HL-60 (cell line): ENCODE measurements around the gene SHC2.

Source experiments
- DNase-seq, 2 experiments: peaks; one replicate each; pipeline ENCODE4 v3.0.0-alpha.2; 2010 to 2020; ENCODE audit warnings: low read depth in 1 of 2, low spot score in 1 of 2
- H3K27ac ChIP-seq: fragments of 250-450 bp; sonication (Bioruptor Pico); replicated peaks from 2 replicates; pipeline ENCODE4 v1.5.1; 2020; ENCODE audit warnings: mild to moderate bottlenecking, moderate library complexity
- H3K27me3 ChIP-seq: fragments of 250-450 bp; sonication (Bioruptor Pico); 2 replicates; pipeline ENCODE4 v1.5.1; 2021; ENCODE audit warnings: mild to moderate bottlenecking, moderate library complexity; ENCODE audit not compliant: insufficient read depth, poor library complexity, severe bottlenecking
- H3K4me3 ChIP-seq: replicated peaks from 2 replicates; pipeline ENCODE4 v1.5.1; 2011; ENCODE audit warnings: mild to moderate bottlenecking, control low read depth, low read length; ENCODE audit not compliant: insufficient read depth
- GABPA ChIP-seq: IDR thresholded peaks from 2 replicates; pipeline ENCODE4 v1.6.1; 2012; ENCODE audit warnings: low read depth
- POLR2AphosphoS5 ChIP-seq: IDR thresholded peaks from 2 replicates; pipeline ENCODE4 v1.6.1; 2012; ENCODE audit warnings: low read depth
- SPI1 ChIP-seq: IDR thresholded peaks from 2 replicates; pipeline ENCODE4 v1.6.1; 2012; ENCODE audit warnings: low read depth, mild to moderate bottlenecking, borderline replicate concordance
- TF ChIP-seq, protein P1 (sequence below): IDR thresholded peaks from one replicate; pipeline ENCODE4 v1.5.1; 2011; ENCODE audit warnings: low read length, control low read depth, inconsistent platforms; ENCODE audit not compliant: insufficient read depth
- TF ChIP-seq, protein P2 (sequence below): IDR thresholded peaks from 2 replicates; pipeline ENCODE4 v1.6.1; 2012; ENCODE audit warnings: low read depth; ENCODE audit not compliant: insufficient replicate concordance

Gene SHC2

DNA sequence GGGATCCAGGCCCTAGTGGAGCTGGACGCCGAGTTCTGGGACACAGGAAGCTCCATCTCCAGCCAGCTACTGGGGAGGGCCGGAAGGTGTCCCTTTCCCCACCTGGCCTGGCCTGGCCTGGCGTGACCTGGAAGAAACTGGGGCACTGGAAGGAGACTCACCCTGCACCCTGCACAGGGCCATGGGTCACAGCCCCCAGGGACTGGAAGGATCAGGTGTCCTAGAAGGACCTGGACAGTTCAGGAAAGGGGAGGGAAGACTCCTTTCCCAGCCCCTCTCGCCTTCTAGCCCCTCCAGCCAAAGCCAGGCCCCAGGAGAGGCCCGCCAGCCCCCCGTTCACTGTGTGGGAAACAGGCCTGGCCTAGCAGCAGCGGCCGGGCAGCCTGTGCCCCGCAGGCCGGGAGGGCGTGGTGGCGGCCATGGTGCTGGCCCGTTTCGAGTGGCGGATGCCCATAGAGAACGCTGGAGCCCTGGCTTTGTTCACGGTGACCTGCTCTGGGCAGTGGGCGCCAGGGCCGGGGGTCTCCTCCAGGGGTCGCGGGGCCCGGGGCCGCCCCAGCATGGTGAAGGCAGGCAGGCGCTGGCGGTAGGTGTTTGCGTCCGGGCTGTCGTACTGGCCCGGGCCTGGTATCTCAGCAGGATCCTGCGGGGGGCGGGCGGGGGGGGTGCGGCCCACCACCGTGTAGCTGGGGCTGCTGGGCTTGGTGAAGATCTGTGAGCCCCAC lies 2.8 kb upstream of the SHC2 start:
- TF ChIP-seq POLR2AphosphoS5 = no peak
- TF ChIP-seq GABPA = no peak
- TF ChIP-seq, protein P1, sequence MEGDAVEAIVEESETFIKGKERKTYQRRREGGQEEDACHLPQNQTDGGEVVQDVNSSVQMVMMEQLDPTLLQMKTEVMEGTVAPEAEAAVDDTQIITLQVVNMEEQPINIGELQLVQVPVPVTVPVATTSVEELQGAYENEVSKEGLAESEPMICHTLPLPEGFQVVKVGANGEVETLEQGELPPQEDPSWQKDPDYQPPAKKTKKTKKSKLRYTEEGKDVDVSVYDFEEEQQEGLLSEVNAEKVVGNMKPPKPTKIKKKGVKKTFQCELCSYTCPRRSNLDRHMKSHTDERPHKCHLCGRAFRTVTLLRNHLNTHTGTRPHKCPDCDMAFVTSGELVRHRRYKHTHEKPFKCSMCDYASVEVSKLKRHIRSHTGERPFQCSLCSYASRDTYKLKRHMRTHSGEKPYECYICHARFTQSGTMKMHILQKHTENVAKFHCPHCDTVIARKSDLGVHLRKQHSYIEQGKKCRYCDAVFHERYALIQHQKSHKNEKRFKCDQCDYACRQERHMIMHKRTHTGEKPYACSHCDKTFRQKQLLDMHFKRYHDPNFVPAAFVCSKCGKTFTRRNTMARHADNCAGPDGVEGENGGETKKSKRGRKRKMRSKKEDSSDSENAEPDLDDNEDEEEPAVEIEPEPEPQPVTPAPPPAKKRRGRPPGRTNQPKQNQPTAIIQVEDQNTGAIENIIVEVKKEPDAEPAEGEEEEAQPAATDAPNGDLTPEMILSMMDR = no peak
- no peak for TF ChIP-seq SPI1
- TF ChIP-seq, protein P2, sequence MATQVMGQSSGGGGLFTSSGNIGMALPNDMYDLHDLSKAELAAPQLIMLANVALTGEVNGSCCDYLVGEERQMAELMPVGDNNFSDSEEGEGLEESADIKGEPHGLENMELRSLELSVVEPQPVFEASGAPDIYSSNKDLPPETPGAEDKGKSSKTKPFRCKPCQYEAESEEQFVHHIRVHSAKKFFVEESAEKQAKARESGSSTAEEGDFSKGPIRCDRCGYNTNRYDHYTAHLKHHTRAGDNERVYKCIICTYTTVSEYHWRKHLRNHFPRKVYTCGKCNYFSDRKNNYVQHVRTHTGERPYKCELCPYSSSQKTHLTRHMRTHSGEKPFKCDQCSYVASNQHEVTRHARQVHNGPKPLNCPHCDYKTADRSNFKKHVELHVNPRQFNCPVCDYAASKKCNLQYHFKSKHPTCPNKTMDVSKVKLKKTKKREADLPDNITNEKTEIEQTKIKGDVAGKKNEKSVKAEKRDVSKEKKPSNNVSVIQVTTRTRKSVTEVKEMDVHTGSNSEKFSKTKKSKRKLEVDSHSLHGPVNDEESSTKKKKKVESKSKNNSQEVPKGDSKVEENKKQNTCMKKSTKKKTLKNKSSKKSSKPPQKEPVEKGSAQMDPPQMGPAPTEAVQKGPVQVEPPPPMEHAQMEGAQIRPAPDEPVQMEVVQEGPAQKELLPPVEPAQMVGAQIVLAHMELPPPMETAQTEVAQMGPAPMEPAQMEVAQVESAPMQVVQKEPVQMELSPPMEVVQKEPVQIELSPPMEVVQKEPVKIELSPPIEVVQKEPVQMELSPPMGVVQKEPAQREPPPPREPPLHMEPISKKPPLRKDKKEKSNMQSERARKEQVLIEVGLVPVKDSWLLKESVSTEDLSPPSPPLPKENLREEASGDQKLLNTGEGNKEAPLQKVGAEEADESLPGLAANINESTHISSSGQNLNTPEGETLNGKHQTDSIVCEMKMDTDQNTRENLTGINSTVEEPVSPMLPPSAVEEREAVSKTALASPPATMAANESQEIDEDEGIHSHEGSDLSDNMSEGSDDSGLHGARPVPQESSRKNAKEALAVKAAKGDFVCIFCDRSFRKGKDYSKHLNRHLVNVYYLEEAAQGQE = no peak
- Histone ChIP-seq H3K27ac (no peak overlapping the region), H3K27me3 (peaks cover 20% of the 10 kb centered on the region), H3K4me3 (no peak overlapping the region)
- no peak for DNase-seq

DNA sequence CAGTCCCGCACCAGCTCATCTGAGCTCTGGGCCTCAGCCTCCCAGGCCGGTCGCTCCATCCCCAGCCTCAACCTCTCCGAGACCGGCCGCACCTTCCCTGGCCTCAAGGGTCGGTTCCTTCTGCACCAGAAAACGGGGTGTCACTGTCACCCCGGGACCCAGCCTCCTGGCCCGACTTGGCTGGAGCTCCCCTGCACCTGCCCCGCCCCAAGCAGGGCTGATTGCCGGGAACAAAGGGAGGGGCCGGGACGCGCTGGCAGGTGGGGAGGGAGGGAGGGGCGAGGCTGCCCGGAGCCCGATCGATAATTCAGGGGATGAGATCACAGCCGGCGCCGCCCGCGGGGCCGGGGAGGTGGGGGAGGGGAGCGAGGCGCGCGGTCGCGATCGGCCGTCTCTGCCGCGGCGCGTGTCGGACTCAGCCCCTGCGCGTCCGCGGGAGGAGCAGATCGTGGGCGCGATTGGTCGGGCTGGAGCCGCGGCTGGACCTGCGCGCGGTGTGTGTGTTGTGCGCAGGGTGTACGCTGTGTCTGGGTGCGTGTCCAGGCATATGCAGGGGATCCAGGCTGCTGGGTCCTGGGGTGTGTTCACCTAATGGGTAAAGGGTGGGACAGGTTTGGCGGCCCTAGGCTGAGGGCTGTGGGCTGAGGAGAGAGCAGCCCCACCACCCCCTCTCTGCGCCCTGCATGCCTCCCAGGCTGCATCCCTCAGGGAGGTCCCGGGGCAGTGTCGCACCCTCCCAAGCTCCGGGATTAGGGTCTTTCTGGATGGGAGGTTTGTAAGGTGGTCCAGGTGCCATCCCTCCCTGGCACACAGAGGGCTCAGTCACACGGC lies 1.1 kb upstream of the SHC2 start:
- no peak for DNase-seq
- no peak overlapping the region for H3K27ac ChIP-seq
- TF ChIP-seq, protein P1 = no peak
- no peak for TF ChIP-seq POLR2AphosphoS5
- TF ChIP-seq GABPA = no peak
- TF ChIP-seq, protein P2 = no peak
- no peak for TF ChIP-seq SPI1

DNA sequence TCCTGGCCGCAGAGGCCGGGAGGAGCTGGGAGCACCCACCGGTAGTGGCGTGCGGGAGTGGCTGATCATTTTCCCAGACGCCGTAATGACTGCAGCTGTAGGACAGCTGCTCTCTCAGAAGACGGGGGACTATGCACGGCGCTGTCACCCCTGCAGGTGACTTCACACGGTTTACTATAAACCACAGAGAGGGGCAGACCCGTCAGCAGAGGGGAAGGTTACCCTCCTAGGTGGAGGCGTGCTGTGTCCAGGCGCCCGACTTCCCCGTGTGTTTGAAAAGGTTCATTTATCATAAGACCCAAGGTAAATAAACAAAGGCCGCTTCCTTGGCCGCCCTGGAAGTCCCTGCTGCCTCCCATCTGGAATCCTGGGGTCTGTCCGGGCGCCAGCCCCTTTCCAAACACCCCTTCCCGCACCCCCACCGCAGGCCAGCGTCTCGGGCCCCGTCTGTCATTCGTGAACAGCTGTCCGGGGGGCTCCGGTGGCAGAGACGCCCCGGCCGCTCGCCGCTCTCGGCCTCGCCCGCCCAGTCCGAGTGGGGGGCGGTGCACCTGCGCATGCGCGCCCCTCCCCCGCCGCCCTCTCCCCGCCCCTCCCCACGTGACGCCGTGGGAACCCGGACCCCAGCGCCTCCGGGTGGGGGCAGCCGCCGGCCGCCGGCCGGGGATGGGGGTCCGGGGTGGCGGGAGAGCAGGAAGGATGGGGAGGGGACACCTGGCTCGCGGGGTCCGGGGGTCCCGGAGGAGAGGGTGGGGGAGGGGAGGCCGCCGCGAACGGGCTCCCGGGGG lies 915 bp downstream of the SHC2 start:
- TF ChIP-seq, protein P2 = no peak
- TF ChIP-seq GABPA (no peak), SPI1 (no peak), POLR2AphosphoS5 (no peak)
- peaks cover 20% of the 10 kb centered on the region for H3K27me3 ChIP-seq
- no peak overlapping the region for H3K27ac ChIP-seq
- DNase-seq = no peak
- H3K4me3 ChIP-seq = no peak overlapping the region

More for the DNA sequence above, 1.1 kb upstream of the SHC2 start:
- peaks cover 20% of the 10 kb centered on the region for H3K27me3 ChIP-seq
- H3K4me3 ChIP-seq = no peak overlapping the region
